GM12878 (cell line): ENCODE results near the gene TRABD. TPM values are rescaled to one million over a fixed set of nuclear protein-coding genes. Genes with fewer than 3 reads are reported as not detected.

Experiments
- CHD2 ChIP-seq: IDR thresholded peaks from 2 replicates; pipeline ENCODE4 v1.6.1; 2011; ENCODE audit warnings: low read depth, low read length, improper control_type of control experiment, borderline replicate concordance
- CUX1 ChIP-seq: IDR thresholded peaks from 2 replicates; pipeline ENCODE4 v1.6.1; 2012; ENCODE audit warnings: improper control_type of control experiment, low read depth, low read length; ENCODE audit not compliant: insufficient replicate concordance
- FOXM1 ChIP-seq: IDR thresholded peaks from 2 replicates; pipeline ENCODE4 v1.6.1; 2012; ENCODE audit warnings: low read depth, mild to moderate bottlenecking, inconsistent platforms, low read length, moderate library complexity
- LARP7 ChIP-seq: fragments of 450-650 bp; IDR thresholded peaks from 2 replicates; pipeline ENCODE4 v1.6.1; 2017; ENCODE audit warnings: mild to moderate bottlenecking
- MXI1 ChIP-seq: fragments of 150-350 bp; IDR thresholded peaks from 2 replicates; pipeline ENCODE4 v1.6.1; 2011; ENCODE audit warnings: low read depth, mild to moderate bottlenecking, inconsistent platforms, low read length, improper control_type of control experiment
- NR2C1 ChIP-seq: fragments of 450-650 bp; IDR thresholded peaks from 2 replicates; pipeline ENCODE4 v1.6.1; 2017; ENCODE audit warnings: antibody characterized with exemption, mild to moderate bottlenecking, moderate library complexity
- NRF1 ChIP-seq: conservative IDR thresholded peaks from 2 replicates; pipeline ENCODE4 v1.6.1; 2011; ENCODE audit warnings: mild to moderate bottlenecking, low read depth, low read length, improper control_type of control experiment
- PAX5 ChIP-seq: IDR thresholded peaks from 2 replicates; pipeline ENCODE4 v1.6.1; 2011; ENCODE audit warnings: low read depth, low read length, borderline replicate concordance
- PRDM15 ChIP-seq: fragments of 450-650 bp; formaldehyde crosslinking; IDR thresholded peaks from 2 replicates; pipeline ENCODE4 v1.4.0; 2020; ENCODE audit warnings: mild to moderate bottlenecking, moderate library complexity
- RAD51 ChIP-seq: fragments of 450-650 bp; IDR thresholded peaks from 2 replicates; pipeline ENCODE4 v1.6.1; 2016; ENCODE audit warnings: moderate library complexity, mild to moderate bottlenecking, inconsistent platforms
- RB1 ChIP-seq: fragments of 450-650 bp; formaldehyde crosslinking; IDR thresholded peaks from 2 replicates; pipeline ENCODE4 v1.6.1; 2017; ENCODE audit warnings: mild to moderate bottlenecking, borderline replicate concordance
- SP1 ChIP-seq: IDR thresholded peaks from one replicate; pipeline ENCODE4 v1.6.1; 2011; ENCODE audit warnings: low read depth, low read length
- TCF3 ChIP-seq: IDR thresholded peaks from 2 replicates; pipeline ENCODE4 v1.6.1; 2012; ENCODE audit warnings: low read depth, mild to moderate bottlenecking, low read length, borderline replicate concordance; ENCODE audit not compliant: insufficient read depth
- TCF7 ChIP-seq: IDR thresholded peaks from 2 replicates; pipeline ENCODE4 v1.6.1; 2014; ENCODE audit warnings: antibody characterized with exemption, borderline replicate concordance
- ZNF207 ChIP-seq: fragments of 450-650 bp; IDR thresholded peaks from 2 replicates; pipeline ENCODE4 v1.6.1; 2014; ENCODE audit warnings: antibody characterized with exemption, mild to moderate bottlenecking, borderline replicate concordance
- polyA plus RNA-seq, 11 experiments: library from polyadenylated mRNA; depleted of rRNA in 4 of 11; unstranded in 6 of 11; stranded (reverse) in 5 of 11; fragments of >200 nt; fragmentation: Nextera tagmentation in 4 of 11; fragmentation: Illumina TruSeq in 1 of 11; extraction: Ambion mirVana in 4 of 11; extraction: Trizol in 1 of 11; gene quantifications; 1 replicate in 1 of 11; 2 replicates in 10 of 11; pipeline versions ENCODE4 v1.2.1 to v1.2.3, GENCODE V29; 2011 to 2016; ENCODE audit warnings: inconsistent platforms in 2 of 11, missing spikeins in 2 of 11, low read depth in 1 of 11
- total RNA-seq, 4 experiments: library from RNA; depleted of rRNA in 3 of 4; stranded (reverse); fragments of >200 nt in 3 of 4; fragmentation: Illumina TruSeq in 1 of 4; extraction: Trizol in 1 of 4; gene quantifications; 2 replicates each; pipeline versions ENCODE4 v1.2.1 to v1.2.3, GENCODE V29; 2013 to 2021
- TF ChIP-seq, protein P1 (sequence below): fragments of 450-650 bp; IDR thresholded peaks from 2 replicates; pipeline ENCODE4 v1.6.1; 2017; ENCODE audit warnings: mild to moderate bottlenecking, low read depth, inconsistent platforms; ENCODE audit not compliant: poor library complexity, severe bottlenecking
- TF ChIP-seq, protein P2 (sequence below): IDR thresholded peaks from 2 replicates; pipeline ENCODE4 v1.6.1; 2011; ENCODE audit warnings: borderline replicate concordance, low read depth, mild to moderate bottlenecking, moderate library complexity, mixed read lengths, low read length; ENCODE audit not compliant: insufficient read depth; ENCODE audit errors: extremely low read length

Gene TRABD
- total and polyA plus RNA-seq, 10 of the 15 experiments (the other 5 are each of a cell fraction or from before 2014, with no cell fraction given): 0.43 to 116 (median 58.1) TPM

- TF ChIP-seq PRDM15 (CRISPR knock-in tag) (no peak), TCF7 (no peak), NRF1 (no peak), LARP7 (peak; percentile 35; the same call in 1 of the 2 replicates), FOXM1 (no peak), PAX5 (no peak), RB1 (no peak), NR2C1 (peak; percentile 19; the same call in 1 of the 2 replicates), SP1 (peak; percentile 74), CHD2 (peak; percentile 75; the same call in 1 of the 2 replicates), CUX1 (no peak), TCF3 (no peak), RAD51 (no peak), ZNF207 (no peak), MXI1 (peak; percentile 28; the same call in 1 of the 2 replicates)
- TF ChIP-seq, protein P1, sequence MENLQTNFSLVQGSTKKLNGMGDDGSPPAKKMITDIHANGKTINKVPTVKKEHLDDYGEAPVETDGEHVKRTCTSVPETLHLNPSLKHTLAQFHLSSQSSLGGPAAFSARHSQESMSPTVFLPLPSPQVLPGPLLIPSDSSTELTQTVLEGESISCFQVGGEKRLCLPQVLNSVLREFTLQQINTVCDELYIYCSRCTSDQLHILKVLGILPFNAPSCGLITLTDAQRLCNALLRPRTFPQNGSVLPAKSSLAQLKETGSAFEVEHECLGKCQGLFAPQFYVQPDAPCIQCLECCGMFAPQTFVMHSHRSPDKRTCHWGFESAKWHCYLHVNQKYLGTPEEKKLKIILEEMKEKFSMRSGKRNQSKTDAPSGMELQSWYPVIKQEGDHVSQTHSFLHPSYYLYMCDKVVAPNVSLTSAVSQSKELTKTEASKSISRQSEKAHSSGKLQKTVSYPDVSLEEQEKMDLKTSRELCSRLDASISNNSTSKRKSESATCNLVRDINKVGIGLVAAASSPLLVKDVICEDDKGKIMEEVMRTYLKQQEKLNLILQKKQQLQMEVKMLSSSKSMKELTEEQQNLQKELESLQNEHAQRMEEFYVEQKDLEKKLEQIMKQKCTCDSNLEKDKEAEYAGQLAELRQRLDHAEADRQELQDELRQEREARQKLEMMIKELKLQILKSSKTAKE: no peak
- TF ChIP-seq, protein P2, sequence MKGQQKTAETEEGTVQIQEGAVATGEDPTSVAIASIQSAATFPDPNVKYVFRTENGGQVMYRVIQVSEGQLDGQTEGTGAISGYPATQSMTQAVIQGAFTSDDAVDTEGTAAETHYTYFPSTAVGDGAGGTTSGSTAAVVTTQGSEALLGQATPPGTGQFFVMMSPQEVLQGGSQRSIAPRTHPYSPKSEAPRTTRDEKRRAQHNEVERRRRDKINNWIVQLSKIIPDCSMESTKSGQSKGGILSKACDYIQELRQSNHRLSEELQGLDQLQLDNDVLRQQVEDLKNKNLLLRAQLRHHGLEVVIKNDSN: no peak
Observed at GRCh38 chr22:50200461-50201190, 14.9 kb downstream of the TRABD start, which contains the start of gene SELENOO (continued).
